Panc1 (cell line): ENCODE data around the gene NPRL2. TPM values are rescaled to one million over a fixed set of nuclear protein-coding genes. Genes with fewer than 3 reads are reported as not detected.

Source experiments
- ATAC-seq: fragments of 200-7000 bp; cut with Tn5 transposase; 2 replicates; pipeline ENCODE4 v1.9.1; 2020; ENCODE audit warnings: mild to moderate bottlenecking, moderate library complexity
- BruUV-seq: library from RNA; stranded (reverse); fragments of 400-500 nt; replicated peaks from 2 replicates; lab custom pipeline; 2021; lab: Mats Ljungman, UMichigan
- CTCF ChIA-PET: fragments of 300-600 bp; sonication (Branson Sonifier 250); formaldehyde crosslinking; loops from one replicate; lab custom pipeline; 2022; ENCODE audit warnings: antibody characterized with exemption; lab: Charles Lee
- POLR2A ChIA-PET: fragments of 300-600 bp; sonication (Branson Sonifier 250); formaldehyde crosslinking; loops from one replicate; lab custom pipeline; 2022; ENCODE audit warnings: antibody characterized with exemption; lab: Charles Lee
- DNase-seq: peaks from one replicate; pipeline ENCODE4 v3.0.0-alpha.2; 2010; ENCODE audit warnings: low read depth, low spot score
- H3K27ac ChIP-seq: 2 replicates; pipeline ENCODE4 v1.5.1; 2011; ENCODE audit warnings: mild to moderate bottlenecking, low read length, inconsistent platforms
- H3K27me3 ChIP-seq: fragments of 200-500 bp; sonication (Bioruptor generic); 2 replicates; pipeline ENCODE4 v1.6.0; 2014; ENCODE audit warnings: low read length, inconsistent platforms; ENCODE audit not compliant: control insufficient read depth, insufficient read depth
- H3K36me3 ChIP-seq: fragments of 200-500 bp; sonication (Bioruptor generic); 2 replicates; pipeline ENCODE4 v1.5.1; 2014; ENCODE audit warnings: inconsistent platforms, mild to moderate bottlenecking, low read length, moderate library complexity; ENCODE audit not compliant: control insufficient read depth, insufficient read depth
- H3K4me1 ChIP-seq: 2 replicates; pipeline ENCODE4 v1.5.1; 2011; ENCODE audit warnings: inconsistent platforms, mild to moderate bottlenecking, low read length, moderate library complexity; ENCODE audit not compliant: control insufficient read depth, insufficient read depth
- H3K4me3 ChIP-seq, 2 experiments: 2 replicates each; pipeline ENCODE4 v1.5.1; 2011 to 2012; ENCODE audit warnings: low read depth in 2 of 2, low read length in 2 of 2, mild to moderate bottlenecking in 2 of 2, inconsistent platforms in 1 of 2, moderate library complexity in 1 of 2
- H3K9me3 ChIP-seq: fragments of 200-500 bp; sonication (Bioruptor generic); 2 replicates; pipeline ENCODE4 v1.5.1; 2014; ENCODE audit warnings: low read depth, mild to moderate bottlenecking, inconsistent platforms, low read length, moderate library complexity; ENCODE audit not compliant: control insufficient read depth, insufficient read depth
- CTCF ChIP-seq: fragments of 450-650 bp; IDR thresholded peaks from 2 replicates; pipeline ENCODE4 v1.5.1; 2017; ENCODE audit warnings: mild to moderate bottlenecking
- POLR2AphosphoS5 ChIP-seq: IDR thresholded peaks from 2 replicates; pipeline ENCODE4 v1.6.1; 2012; ENCODE audit warnings: mild to moderate bottlenecking, low read depth, low read length, moderate library complexity
- REST ChIP-seq, 2 experiments: IDR thresholded peaks; 2 replicates each; pipeline ENCODE4 v1.6.1; 2011 to 2012; ENCODE audit warnings: low read depth in 2 of 2, control low read depth in 1 of 2, low read length in 1 of 2, mild to moderate bottlenecking in 1 of 2, moderate library complexity in 1 of 2; ENCODE audit not compliant: insufficient read depth in 1 of 2
- SIN3A ChIP-seq: IDR thresholded peaks from 2 replicates; pipeline ENCODE4 v1.6.1; 2012; ENCODE audit warnings: low read depth, mild to moderate bottlenecking, low read length, moderate library complexity, borderline replicate concordance; ENCODE audit not compliant: insufficient read depth
- TCF7L2 ChIP-seq: IDR thresholded peaks from 2 replicates; pipeline ENCODE4 v1.6.1; 2011; ENCODE audit warnings: mild to moderate bottlenecking, low read depth, low read length, inconsistent platforms
- in situ Hi-C: cut with HindIII; loops from 2 replicates; pipeline ENCODE4 v1.10.0; 2016; ENCODE audit warnings: low sequenced_read_pairs, low pct_unique_long_range_greater_than_20kb
- intact Hi-C: fragments of 100-400 bp; cut with micrococcal nuclease; formaldehyde crosslinking; loops from one replicate; pipeline ENCODE4 v1.10.0; 2022; ENCODE audit not compliant: unreplicated experiment
- total RNA-seq: library from RNA; stranded (reverse); gene quantifications from one replicate; pipeline ENCODE4 v1.2.1, GENCODE V29; 2021; ENCODE audit not compliant: unreplicated experiment

NPRL2 gene
- total RNA-seq, 1 experiment from 2014 or later, result 14.6 TPM

- no peaks in the 10 kb centered on the region for H3K36me3 ChIP-seq
- H3K4me1 ChIP-seq, result peaks cover 4% of the 10 kb centered on the region
- no peak overlapping the region for H3K27ac ChIP-seq
- in situ Hi-C loops, result no loop called here
- ATAC-seq (no peak), DNase-seq (no peak)
- no peak overlapping the region for H3K4me3 ChIP-seq
- POLR2A ChIA-PET, result no interaction called here
- no peaks in the 10 kb centered on the region for H3K27me3 ChIP-seq
- H3K9me3 ChIP-seq, result no peaks in the 10 kb centered on the region
- intact Hi-C loops, result no loop called here
- CTCF ChIA-PET, result interaction anchor here (0.6 kb wide), 1 partner anchor 101 kb away, joined by 6 read pairs; no protein-coding TSS in a partner anchor
- TF ChIP-seq TCF7L2, result no peak
- TF ChIP-seq SIN3A, result no peak
- no peak for TF ChIP-seq POLR2AphosphoS5
- TF ChIP-seq REST (IDR thresholded peaks at IDR 0.05; ENCODE audit: insufficient read depth in 1 of 2, low read depth in 2 of 2, low read length in 1 of 2), result no peak
- no peak for TF ChIP-seq CTCF
- BruUV-seq, result no TSS peak
Measured at GRCh38 chr3:50300681-50301254, 49.8 kb downstream of the NPRL2 start.

GRCh38 chr3:50299929-50300680 is 50.5 kb downstream of the NPRL2 start:
- ChIA-PET CTCF (interaction anchor here (0.6 to 0.7 kb wide), 3 partner anchors 25 to 1202 kb away, joined by 4 to 6 read pairs (median 4); no protein-coding TSS in a partner anchor), POLR2A (interaction anchor here (0.6 kb wide), 2 partner anchors 63 to 370 kb away, joined by 6 to 10 read pairs; no protein-coding TSS in a partner anchor)
- Histone ChIP-seq H3K27me3 (no peaks in the 10 kb centered on the region), H3K9me3 (no peaks in the 10 kb centered on the region), H3K4me1 (peaks cover 4% of the 10 kb centered on the region), H3K4me3 (peak overlapping the region; percentile 63 to 65), H3K27ac (peak overlapping the region; percentile 79), H3K36me3 (no peaks in the 10 kb centered on the region)
- in situ Hi-C loops, result no loop called here
- ATAC-seq (no peak), DNase-seq (no peak)
- TSS peak; percentile 80 for BruUV-seq
- intact Hi-C loops, result no loop called here
- TF ChIP-seq REST (IDR thresholded peaks at IDR 0.05; ENCODE audit: insufficient read depth in 1 of 2, low read depth in 2 of 2, low read length in 1 of 2), result no peak
- TF ChIP-seq SIN3A, result no peak
- TF ChIP-seq POLR2AphosphoS5, result no peak
- no peak for TF ChIP-seq CTCF
- no peak for TF ChIP-seq TCF7L2
